CD14-positive monocyte (primary cell): ENCODE measurements around the gene JAG2. TPM values are rescaled to one million over a fixed set of nuclear protein-coding genes. Genes with fewer than 3 reads are reported as not detected.

ENCODE experiments used
- DNase-seq, 3 donors: peaks; one replicate each; pipeline ENCODE4 v3.0.0-alpha.2; 2011 to 2022
- H2AFZ ChIP-seq: 2 replicates; pipeline ENCODE4 v1.6.0; 2012; ENCODE audit warnings: mild to moderate bottlenecking, low read depth, low read length, inconsistent platforms; ENCODE audit not compliant: insufficient read depth, poor library complexity, severe bottlenecking
- H3K27ac ChIP-seq, 2 donors: 1 replicate in 1 of 2; 2 replicates in 1 of 2; pipeline ENCODE4 v1.5.1; 2012 to 2013; ENCODE audit warnings: low read length in 2 of 2, control low read depth in 1 of 2, inconsistent platforms in 1 of 2, low read depth in 1 of 2, mild to moderate bottlenecking in 1 of 2
- H3K27me3 ChIP-seq, 2 donors: one replicate each; pipeline versions ENCODE4 v1.6.0 to v1.6.1; 2011 to 2013; ENCODE audit warnings: low read length in 2 of 2; ENCODE audit not compliant: control insufficient read depth in 2 of 2, insufficient read depth in 2 of 2
- H3K36me3 ChIP-seq, 2 donors: replicated peaks in 1 of 2; 1 replicate in 1 of 2; 2 replicates in 1 of 2; pipeline versions ENCODE4 v1.5.1 to v1.6.1; 2012 to 2013; ENCODE audit warnings: low read length in 2 of 2, control low read depth in 1 of 2, inconsistent platforms in 1 of 2, mild to moderate bottlenecking in 1 of 2; ENCODE audit not compliant: insufficient read depth in 2 of 2, control insufficient read depth in 1 of 2
- H3K4me1 ChIP-seq, 2 donors: 1 replicate in 1 of 2; 2 replicates in 1 of 2; pipeline versions ENCODE4 v1.5.1 to v1.6.1; 2012 to 2013; ENCODE audit warnings: low read length in 2 of 2, control low read depth in 1 of 2, inconsistent platforms in 1 of 2, mild to moderate bottlenecking in 1 of 2, moderate library complexity in 1 of 2; ENCODE audit not compliant: insufficient read depth in 2 of 2, control insufficient read depth in 1 of 2
- H3K4me2 ChIP-seq: replicated peaks from 2 replicates; pipeline ENCODE3; 2012; ENCODE audit warnings: low read length, moderate library complexity, mild to moderate bottlenecking; ENCODE audit not compliant: poor library complexity, severe bottlenecking; ENCODE audit errors: extremely low read depth
- H3K4me3 ChIP-seq, 3 experiments: fragments of 200-600 bp in 1 of 3; sonication (generic) in 1 of 3; replicated peaks in 1 of 3; 1 replicate in 2 of 3; 2 replicates in 1 of 3; pipeline ENCODE4 v1.5.1; 2011 to 2013; ENCODE audit warnings: low read length in 3 of 3, mild to moderate bottlenecking in 3 of 3, control low read depth in 2 of 3, low read depth in 2 of 3, inconsistent platforms in 1 of 3, moderate library complexity in 1 of 3
- H3K79me2 ChIP-seq: 2 replicates; pipeline ENCODE4 v1.6.0; 2012; ENCODE audit warnings: mild to moderate bottlenecking, control low read depth, inconsistent platforms, low read length, moderate library complexity; ENCODE audit not compliant: insufficient read depth
- H3K9ac ChIP-seq: 2 replicates; pipeline ENCODE4 v1.6.0; 2017; ENCODE audit warnings: low read length, mild to moderate bottlenecking; ENCODE audit not compliant: insufficient read depth, poor library complexity, severe bottlenecking
- H3K9me3 ChIP-seq, 2 donors: replicated peaks in 1 of 2; 1 replicate in 1 of 2; 2 replicates in 1 of 2; pipeline versions ENCODE4 v1.5.1 to v1.6.1; 2012 to 2013; ENCODE audit warnings: low read length in 2 of 2, control low read depth in 1 of 2; ENCODE audit not compliant: control insufficient read depth in 1 of 2, insufficient read depth in 1 of 2
- H4K20me1 ChIP-seq: 2 replicates; pipeline ENCODE4 v1.6.0; 2012; ENCODE audit warnings: mild to moderate bottlenecking, low read length, control low read depth, moderate library complexity; ENCODE audit not compliant: insufficient read depth
- H3K27ac Mint-ChIP-seq, 7 donors: one replicate each; pipeline ENCODE4 v1.8.0; 2020; ENCODE audit warnings: mild to moderate bottlenecking in 7 of 7, mixed read lengths in 7 of 7, moderate library complexity in 6 of 7, inconsistent platforms in 2 of 7
- H3K27me3 Mint-ChIP-seq, 3 donors: one replicate each; pipeline ENCODE4 v1.8.0; 2021 to 2022; ENCODE audit warnings: low read depth in 3 of 3, mild to moderate bottlenecking in 3 of 3, mixed read lengths in 3 of 3, moderate library complexity in 3 of 3, inconsistent platforms in 1 of 3
- H3K36me3 Mint-ChIP-seq, 2 donors: one replicate each; pipeline ENCODE4 v1.8.0; 2020; ENCODE audit warnings: mixed read lengths in 2 of 2, inconsistent platforms in 1 of 2, mild to moderate bottlenecking in 1 of 2
- H3K4me1 Mint-ChIP-seq: one replicate; pipeline ENCODE4 v1.8.0; 2020; ENCODE audit warnings: mild to moderate bottlenecking, mixed read lengths
- H3K4me3 Mint-ChIP-seq, 2 donors: one replicate each; pipeline ENCODE4 v1.8.0; 2020; ENCODE audit warnings: mild to moderate bottlenecking in 2 of 2, mixed read lengths in 2 of 2, moderate library complexity in 1 of 2
- H3K9me3 Mint-ChIP-seq, 7 donors: one replicate each; pipeline ENCODE4 v1.8.0; 2020 to 2022; ENCODE audit warnings: mixed read lengths in 7 of 7, mild to moderate bottlenecking in 6 of 7, moderate library complexity in 6 of 7, inconsistent platforms in 2 of 7
- WGBS: methylation state at CpG from one replicate; pipeline ENCODE4 v1.1.5; 2013; ENCODE audit warnings: missing lambda C conversion rate; ENCODE audit not compliant: insufficient coverage; 5-methylcytosine and 5-hydroxymethylcytosine counted together
- intact Hi-C, 2 donors: fragments of 100-400 bp; cut with micrococcal nuclease; formaldehyde crosslinking; loops; one replicate each; pipeline versions ENCODE4 v1.15.0 to v1.15.1; 2023
- polyA plus RNA-seq, 3 donors: library from polyadenylated mRNA; depleted of rRNA in 1 of 3; unstranded in 2 of 3; stranded (reverse) in 1 of 3; fragments of 300-500 nt in 2 of 3; fragments of >200 nt in 1 of 3; fragmentation: Illumina TruSeq in 2 of 3; gene quantifications; 1 replicate in 2 of 3; 2 replicates in 1 of 3; pipeline ENCODE4 v1.2.3, GENCODE V29; 2012 to 2021
- TF ChIP-seq, protein P1 (sequence below): fragments of 200-600 bp; IDR thresholded peaks from one replicate; pipeline ENCODE4 v1.8.0; 2022; ENCODE audit warnings: antibody characterized with exemption, mild to moderate bottlenecking

Gene JAG2
- polyA plus RNA-seq, 3 donors, result 1.2 TPM; not detected in 2

DNA sequence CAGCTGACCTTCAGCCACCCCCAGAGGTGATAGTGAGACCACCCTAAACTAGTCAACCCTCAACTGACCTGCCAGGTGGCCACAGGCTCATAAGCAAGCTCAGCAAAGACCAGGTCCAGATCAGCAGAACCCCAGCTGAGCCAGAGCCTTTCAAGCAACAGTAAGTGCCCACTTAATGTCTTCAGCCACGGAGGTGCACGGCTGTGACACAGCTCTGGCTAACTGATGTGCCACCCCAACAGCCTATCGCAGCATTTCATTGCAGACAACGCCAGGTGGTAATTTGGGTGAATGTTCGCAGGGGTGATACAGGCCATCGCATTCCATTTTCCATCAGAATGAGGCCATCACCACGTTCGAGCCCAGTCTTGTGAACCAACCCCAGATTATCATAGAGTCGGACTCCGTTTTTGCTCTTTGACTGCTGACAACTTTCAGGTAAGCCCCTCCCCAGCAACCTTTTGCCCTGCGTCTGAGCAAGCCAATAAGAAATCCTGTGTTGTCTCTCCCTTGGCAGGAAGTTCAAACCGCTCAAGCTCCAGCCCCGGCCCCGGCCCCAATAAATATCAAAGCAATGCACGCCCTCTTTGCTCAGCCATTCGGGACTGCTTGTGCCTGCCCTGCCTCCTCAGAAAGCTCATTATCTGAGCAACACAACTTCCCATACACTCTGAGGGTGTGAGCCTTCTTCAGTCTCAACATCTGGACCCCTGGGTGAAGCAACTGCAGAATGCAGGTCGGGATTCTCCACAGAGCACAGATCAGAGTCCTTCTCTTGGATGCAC, 44.4 kb downstream of the JAG2 start:
- Mint-ChIP-seq H3K9me3 (peaks cover 12 to 25% (median 21%) of the 10 kb centered on the region in 7 donors), H3K4me1 (no peaks in the 10 kb centered on the region), H3K4me3 (peak overlapping the region in 1 of 2 donors; percentile 26), H3K36me3 (no peaks in the 10 kb centered on the region), H3K27me3 (peaks cover 3 to 32% (median 23%) of the 10 kb centered on the region in 3 donors), H3K27ac (no peak overlapping the region)
- Histone ChIP-seq H3K4me2 (no peak overlapping the region), H4K20me1 (no peaks in the 10 kb centered on the region), H2AFZ (no peak overlapping the region), H3K4me3 (no peak overlapping the region), H3K36me3 (no peaks in the 10 kb centered on the region), H3K9me3 (peaks cover 15 to 22% of the 10 kb centered on the region in 2 donors), H3K9ac (no peak overlapping the region), H3K79me2 (no peaks in the 10 kb centered on the region), H3K4me1 (no peaks in the 10 kb centered on the region), H3K27ac (no peak overlapping the region), H3K27me3 (peaks cover 0 to 3% of the 10 kb centered on the region in 2 donors)
- TF ChIP-seq, protein P1, sequence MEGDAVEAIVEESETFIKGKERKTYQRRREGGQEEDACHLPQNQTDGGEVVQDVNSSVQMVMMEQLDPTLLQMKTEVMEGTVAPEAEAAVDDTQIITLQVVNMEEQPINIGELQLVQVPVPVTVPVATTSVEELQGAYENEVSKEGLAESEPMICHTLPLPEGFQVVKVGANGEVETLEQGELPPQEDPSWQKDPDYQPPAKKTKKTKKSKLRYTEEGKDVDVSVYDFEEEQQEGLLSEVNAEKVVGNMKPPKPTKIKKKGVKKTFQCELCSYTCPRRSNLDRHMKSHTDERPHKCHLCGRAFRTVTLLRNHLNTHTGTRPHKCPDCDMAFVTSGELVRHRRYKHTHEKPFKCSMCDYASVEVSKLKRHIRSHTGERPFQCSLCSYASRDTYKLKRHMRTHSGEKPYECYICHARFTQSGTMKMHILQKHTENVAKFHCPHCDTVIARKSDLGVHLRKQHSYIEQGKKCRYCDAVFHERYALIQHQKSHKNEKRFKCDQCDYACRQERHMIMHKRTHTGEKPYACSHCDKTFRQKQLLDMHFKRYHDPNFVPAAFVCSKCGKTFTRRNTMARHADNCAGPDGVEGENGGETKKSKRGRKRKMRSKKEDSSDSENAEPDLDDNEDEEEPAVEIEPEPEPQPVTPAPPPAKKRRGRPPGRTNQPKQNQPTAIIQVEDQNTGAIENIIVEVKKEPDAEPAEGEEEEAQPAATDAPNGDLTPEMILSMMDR, result no peak
- intact Hi-C loops, result no loop called here
- no peak for DNase-seq
- 65% methylated on average over 17 of the region's 17 CpGs for WGBS

DNA sequence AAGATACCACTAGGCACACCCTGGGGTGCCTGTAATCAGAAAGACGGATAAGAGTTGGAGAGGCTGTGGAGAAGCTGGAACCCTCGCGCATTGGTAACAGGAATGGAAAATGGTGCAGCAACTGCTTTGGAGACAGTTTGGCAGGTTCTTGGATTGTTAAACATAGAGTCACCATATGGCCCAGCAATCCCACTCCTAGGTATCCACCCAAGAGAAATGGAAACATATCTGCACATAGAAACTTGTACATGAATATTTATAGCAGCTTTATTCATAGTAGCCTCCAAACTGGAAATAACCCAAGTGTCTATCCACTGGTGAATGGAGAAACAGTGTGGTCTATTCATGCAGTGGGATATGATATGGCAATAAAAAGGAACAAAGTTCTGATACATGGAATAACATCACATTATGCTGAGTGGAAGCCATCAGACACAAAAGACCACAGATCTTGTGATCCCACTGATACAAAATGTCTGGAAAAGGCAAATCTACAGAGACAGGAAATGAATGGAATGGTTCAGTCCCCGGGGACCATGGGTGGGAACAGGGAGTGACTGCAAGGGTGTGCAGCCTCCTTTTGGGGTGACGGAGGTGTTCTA, 45.4 kb downstream of the JAG2 start:
- Histone ChIP-seq H3K4me2 (no peak overlapping the region), H2AFZ (no peak overlapping the region), H3K27me3 (peaks cover 0 to 3% of the 10 kb centered on the region in 2 donors), H3K36me3 (no peaks in the 10 kb centered on the region), H3K4me3 (no peak overlapping the region), H3K27ac (no peak overlapping the region), H3K4me1 (no peaks in the 10 kb centered on the region), H4K20me1 (no peaks in the 10 kb centered on the region), H3K9ac (no peak overlapping the region), H3K79me2 (no peaks in the 10 kb centered on the region), H3K9me3 (peaks cover 15 to 22% of the 10 kb centered on the region in 2 donors)
- H3K27ac Mint-ChIP-seq, result no peak overlapping the region
- intact Hi-C loops, result no loop called here
- no peaks in the 10 kb centered on the region for H3K4me1 Mint-ChIP-seq
- TF ChIP-seq, protein P1, result no peak
- H3K36me3 Mint-ChIP-seq, result no peaks in the 10 kb centered on the region
- H3K9me3 Mint-ChIP-seq, result peaks cover 12 to 23% (median 21%) of the 10 kb centered on the region in 7 donors
- H3K27me3 Mint-ChIP-seq, result peaks cover 3 to 34% (median 23%) of the 10 kb centered on the region in 3 donors
- no peak overlapping the region for H3K4me3 Mint-ChIP-seq
- no peak for DNase-seq
- WGBS, result 90% methylated on average over 2 of the region's 5 CpGs
